ENCODE data around the gene KCNS3.

DNA sequence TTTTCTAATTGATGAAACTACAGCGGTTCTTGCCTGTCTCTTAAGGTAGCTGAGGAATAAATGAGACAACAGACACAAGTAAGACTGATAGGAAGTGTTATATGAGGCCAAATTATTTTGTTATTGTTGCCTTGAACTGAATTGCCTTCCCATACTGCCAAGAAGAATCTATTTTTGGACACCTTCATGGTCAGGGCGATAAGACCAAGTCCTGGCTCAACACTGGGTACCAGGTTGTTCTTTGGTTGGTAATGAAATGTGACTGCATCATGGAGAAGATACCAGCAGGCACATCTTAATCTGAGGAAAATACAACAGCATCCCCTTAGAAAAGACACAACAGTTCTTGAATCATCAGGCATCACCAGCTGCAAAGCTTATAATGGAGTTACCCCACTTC is 38.5 kb upstream of the KCNS3 start:
- TF ChIP-seq POLR2A (IDR thresholded peaks at IDR 0.05; ENCODE audit: low read length) (no peak), GATA1 (IDR thresholded peaks at IDR 0.05; ENCODE audit: low read depth, low read length) (no peak)
